Right lobe of liver (tissue), 6 donors: ENCODE measurements around the gene TMEM19. TPM values are rescaled to one million over a fixed set of nuclear protein-coding genes. Genes with fewer than 3 reads are reported as not detected.
A peak's percentile ranks its signal among the peaks of the same experiment; 100 is the strongest.
"Not testable (repeated sequence)": the region's sequence is repeated elsewhere in the genome, so short reads cannot be mapped to it uniquely, and the experiment has no call there.

Experiments
- ATAC-seq, 4 donors: fragments of 200-7000 bp; cut with Tn5 transposase; one replicate each; pipeline ENCODE4 v1.9.1; 2020; ENCODE audit warnings: mild to moderate bottlenecking in 4 of 4, moderate library complexity in 4 of 4
- DNase-seq, 3 donors: peaks; one replicate each; pipeline ENCODE4 v3.0.0-alpha.2; 2020
- H3K27ac ChIP-seq, 3 donors: fragments of 200-600 bp; one replicate each; pipeline ENCODE4 v1.8.0; 2022
- H3K27me3 ChIP-seq, 2 donors: fragments of 200-600 bp; one replicate each; pipeline ENCODE4 v1.8.0; 2022
- H3K36me3 ChIP-seq, 4 donors: fragments of 200-600 bp; sonication (generic) in 1 of 4; one replicate each; pipeline versions ENCODE4 v1.5.1 to v1.8.0; 2017 to 2022; ENCODE audit warnings: control low read depth in 1 of 4
- H3K4me1 ChIP-seq, 4 donors: fragments of 200-600 bp; sonication (generic) in 1 of 4; one replicate each; pipeline versions ENCODE4 v1.5.1 to v1.8.0; 2017 to 2022; ENCODE audit warnings: control low read depth in 1 of 4
- H3K4me3 ChIP-seq, 3 donors: fragments of 200-600 bp; one replicate each; pipeline ENCODE4 v1.8.0; 2022
- H3K9me3 ChIP-seq, 4 donors: fragments of 200-600 bp; sonication (generic) in 1 of 4; one replicate each; pipeline versions ENCODE4 v1.5.1 to v1.8.0; 2017 to 2022; ENCODE audit warnings: control low read depth in 1 of 4
- POLR2A ChIP-seq: fragments of 450-650 bp; IDR thresholded peaks from one replicate; pipeline ENCODE4 v1.6.1; 2017; ENCODE audit warnings: antibody characterized with exemption, mild to moderate bottlenecking
- WGBS: methylation state at CpG from one replicate; pipeline ENCODE4 v1.1.6; 2018; ENCODE audit warnings: low coverage, low lambda C conversion rate; ENCODE audit not compliant: insufficient coverage; ENCODE audit errors: missing lambda C conversion rate; 5-methylcytosine and 5-hydroxymethylcytosine counted together
- intact Hi-C, 2 donors: fragments of 100-400 bp; cut with DNase I; formaldehyde crosslinking; loops; one replicate each; pipeline versions ENCODE4 v1.11.2 to v1.14.1; 2022
- total RNA-seq, 6 experiments: library from RNA; depleted of rRNA in 2 of 6; stranded (reverse); fragments of >200 nt in 2 of 6; fragmentation: NEBNext Ultra II Directional in 3 of 6; extraction: Animal tissue kit (Norgen Biotek cat#: 25700) in 3 of 6; gene quantifications; one replicate each; pipeline versions ENCODE4 v1.1.0 to v1.2.4, GENCODE V29; 2016 to 2023
- TF ChIP-seq, protein P1 (sequence below), 4 donors: fragments of 200-600 bp in 3 of 4; fragments of 450-650 bp in 1 of 4; IDR thresholded peaks; one replicate each; pipeline versions ENCODE4 v1.5.1 to v1.8.0; 2016 to 2022; ENCODE audit warnings: antibody characterized with exemption in 4 of 4, mild to moderate bottlenecking in 2 of 4
- donor health status: DM: no; HTN: yes; CAD: no.
- donor health status: DM: no; HTN: no; CAD: no.
- donor health status: DM: no; HTN: no; CAD: no.
- donor health status: DM: no; HTN: yes; CAD: no.
- donor health status: DM: no; HTN: yes; CAD: no.

Gene TMEM19
- total RNA-seq, 6 experiments from 2014 or later, result 11.2 to 18.9 (median 15.7) TPM

DNA sequence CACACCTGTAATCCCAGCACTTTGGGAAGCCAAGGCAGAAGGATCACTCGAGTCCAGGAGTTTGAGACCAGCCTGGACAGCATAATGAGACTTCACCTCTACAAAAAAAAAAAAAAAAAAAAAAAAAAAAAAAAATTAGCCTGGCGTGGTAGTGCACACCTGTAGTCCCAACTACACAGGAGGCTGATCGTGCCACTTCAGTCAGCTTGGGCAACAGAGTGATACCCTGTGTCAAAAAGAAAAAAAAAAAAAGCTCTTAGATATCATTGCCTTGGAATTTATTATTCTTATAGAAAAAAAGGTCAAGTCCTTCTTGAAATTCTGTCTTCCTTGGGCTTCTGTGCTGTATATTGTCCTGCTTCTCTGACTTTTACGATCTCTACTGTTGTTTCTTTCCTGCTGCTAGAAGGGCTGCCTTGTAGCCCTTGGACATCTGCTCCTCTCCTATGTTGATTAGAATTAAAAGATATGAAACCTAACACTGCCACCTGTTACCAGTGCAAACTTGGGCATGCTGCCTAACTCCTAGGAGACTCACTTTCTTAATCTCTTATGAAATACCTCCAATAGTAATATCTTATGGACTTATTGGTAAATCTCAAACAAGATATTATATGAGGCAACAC, 5.7 kb downstream of the TMEM19 start:
- ATAC-seq (no peak), DNase-seq (no peak)
- no peaks in the 10 kb centered on the region for H3K36me3 ChIP-seq
- no peak overlapping the region for H3K4me3 ChIP-seq
- peaks cover 0 to 35% (median 13%) of the 10 kb centered on the region in 4 donors for H3K4me1 ChIP-seq
- intact Hi-C loops, result no loop called here
- no peaks in the 10 kb centered on the region for H3K9me3 ChIP-seq
- 81% methylated on average over 4 of the region's 4 CpGs for WGBS
- no peaks in the 10 kb centered on the region for H3K27me3 ChIP-seq
- H3K27ac ChIP-seq, result no peak overlapping the region
- TF ChIP-seq POLR2A, result no peak
- TF ChIP-seq, protein P1, sequence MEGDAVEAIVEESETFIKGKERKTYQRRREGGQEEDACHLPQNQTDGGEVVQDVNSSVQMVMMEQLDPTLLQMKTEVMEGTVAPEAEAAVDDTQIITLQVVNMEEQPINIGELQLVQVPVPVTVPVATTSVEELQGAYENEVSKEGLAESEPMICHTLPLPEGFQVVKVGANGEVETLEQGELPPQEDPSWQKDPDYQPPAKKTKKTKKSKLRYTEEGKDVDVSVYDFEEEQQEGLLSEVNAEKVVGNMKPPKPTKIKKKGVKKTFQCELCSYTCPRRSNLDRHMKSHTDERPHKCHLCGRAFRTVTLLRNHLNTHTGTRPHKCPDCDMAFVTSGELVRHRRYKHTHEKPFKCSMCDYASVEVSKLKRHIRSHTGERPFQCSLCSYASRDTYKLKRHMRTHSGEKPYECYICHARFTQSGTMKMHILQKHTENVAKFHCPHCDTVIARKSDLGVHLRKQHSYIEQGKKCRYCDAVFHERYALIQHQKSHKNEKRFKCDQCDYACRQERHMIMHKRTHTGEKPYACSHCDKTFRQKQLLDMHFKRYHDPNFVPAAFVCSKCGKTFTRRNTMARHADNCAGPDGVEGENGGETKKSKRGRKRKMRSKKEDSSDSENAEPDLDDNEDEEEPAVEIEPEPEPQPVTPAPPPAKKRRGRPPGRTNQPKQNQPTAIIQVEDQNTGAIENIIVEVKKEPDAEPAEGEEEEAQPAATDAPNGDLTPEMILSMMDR (IDR thresholded peaks at IDR 0.05), result no peak

DNA sequence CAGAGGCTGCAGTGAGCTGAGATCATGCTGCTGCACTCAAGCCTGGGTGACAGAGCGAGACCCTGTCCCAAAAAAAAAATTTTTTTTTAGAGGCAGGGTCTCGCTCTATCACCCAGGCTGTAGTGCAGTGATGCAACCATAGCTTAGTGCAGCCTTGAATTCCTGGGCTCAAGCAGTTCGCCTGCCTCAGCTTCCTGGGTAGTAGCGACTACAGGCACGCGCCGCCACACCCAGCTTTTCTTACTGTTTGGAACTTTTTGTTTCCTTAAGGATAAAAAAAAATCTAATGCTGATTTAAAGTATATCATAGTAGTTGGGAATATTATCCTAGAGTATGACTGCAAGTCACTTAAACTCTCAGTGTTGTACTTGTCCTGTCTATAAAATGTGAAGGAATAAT, 7.2 kb downstream of the TMEM19 start:
- WGBS, result 100% methylated on average over 5 of the region's 7 CpGs
- Histone ChIP-seq H3K9me3 (no peaks in the 10 kb centered on the region), H3K27me3 (no peaks in the 10 kb centered on the region), H3K27ac (no peak overlapping the region), H3K36me3 (peaks cover 0 to 13% (median 0%) of the 10 kb centered on the region in 4 donors), H3K4me3 (no peak overlapping the region), H3K4me1 (peaks cover 0 to 23% (median 8%) of the 10 kb centered on the region in 4 donors)
- DNase-seq (no peak), ATAC-seq (no peak)
- TF ChIP-seq, protein P1 (IDR thresholded peaks at IDR 0.05), result no peak
- no peak for TF ChIP-seq POLR2A
- intact Hi-C loops, result no loop called here

DNA sequence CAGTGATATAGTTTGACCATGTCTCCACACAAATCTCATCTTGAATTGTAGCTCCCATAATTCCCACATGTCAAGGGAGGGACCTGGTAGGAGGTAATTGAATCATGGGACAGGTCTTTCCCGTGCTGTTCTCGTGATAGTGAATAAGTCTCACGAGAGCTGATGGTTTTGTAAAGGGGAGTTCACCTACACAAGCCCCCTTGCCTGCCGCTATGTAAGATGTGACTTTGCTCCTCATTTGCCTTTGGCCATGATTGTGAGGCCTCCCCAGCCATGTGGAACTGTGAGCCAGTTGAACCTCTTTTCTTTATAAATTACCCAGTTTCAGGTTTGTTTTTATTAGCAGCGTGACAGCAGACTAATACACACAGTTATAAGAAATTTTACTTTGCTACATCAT, 7.8 kb downstream of the TMEM19 start:
- intact Hi-C loops, H3K4me3 ChIP-seq, H3K9me3 ChIP-seq, ATAC-seq, H3K27me3 ChIP-seq, DNase-seq: not testable (repeated sequence)
- WGBS, result 73% methylated on average over 4 of the region's 5 CpGs
- peaks cover 0 to 23% (median 8%) of the 10 kb centered on the region in 4 donors for H3K4me1 ChIP-seq
- H3K27ac ChIP-seq, result peak overlapping the region in 1 of 3 donors; percentile 3
- peaks cover 0 to 15% (median 0%) of the 10 kb centered on the region in 4 donors for H3K36me3 ChIP-seq

DNA sequence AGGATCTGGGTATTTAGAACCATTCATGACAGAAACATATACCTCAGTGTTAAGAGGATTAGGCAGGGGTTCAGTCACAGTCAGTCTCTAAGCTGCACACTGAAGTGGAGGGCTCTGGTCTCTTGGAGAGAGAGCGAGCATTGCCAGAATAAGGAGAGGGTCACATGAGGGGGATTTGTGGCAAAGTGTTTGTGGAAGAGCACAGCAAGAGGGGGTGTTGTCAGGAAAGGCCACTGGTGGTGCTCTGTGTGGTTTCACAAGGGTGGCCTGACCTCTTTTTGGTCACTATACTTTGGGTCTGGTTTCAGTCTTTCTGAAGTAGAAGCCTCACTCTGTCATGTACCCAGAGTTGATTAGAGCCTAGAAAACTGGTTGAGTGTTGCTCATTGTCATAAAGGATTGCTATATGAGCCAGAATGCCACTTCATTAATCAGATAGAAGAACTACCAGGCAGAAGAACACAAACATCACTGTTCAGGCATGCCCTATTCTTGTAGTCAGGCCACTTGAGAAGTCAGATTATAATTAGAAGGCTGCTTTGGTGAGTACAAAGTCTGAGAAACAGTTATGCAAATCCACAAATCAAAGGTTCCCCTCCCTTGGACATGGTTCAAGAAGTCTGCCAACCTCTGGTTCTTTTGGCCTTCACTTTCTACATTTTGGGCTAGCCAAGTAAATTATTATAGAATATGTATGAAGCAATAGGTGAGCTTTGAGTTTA, 8.4 kb downstream of the TMEM19 start:
- Histone ChIP-seq H3K4me1 (peaks cover 0 to 23% (median 8%) of the 10 kb centered on the region in 4 donors), H3K27me3 (no peaks in the 10 kb centered on the region), H3K27ac (peak overlapping the region in 1 of 3 donors; percentile 14), H3K9me3 (no peaks in the 10 kb centered on the region), H3K4me3 (no peak overlapping the region), H3K36me3 (peaks cover 0 to 21% (median 0%) of the 10 kb centered on the region in 4 donors)
- intact Hi-C loops, result no loop called here
- ATAC-seq (peak; percentile 70 to 90 (median 84)), DNase-seq (no peak)
- TF ChIP-seq, protein P1 (IDR thresholded peaks at IDR 0.05), result no peak
- TF ChIP-seq POLR2A, result no peak
- WGBS, result 100% methylated on average over 1 of the region's 1 CpG

DNA sequence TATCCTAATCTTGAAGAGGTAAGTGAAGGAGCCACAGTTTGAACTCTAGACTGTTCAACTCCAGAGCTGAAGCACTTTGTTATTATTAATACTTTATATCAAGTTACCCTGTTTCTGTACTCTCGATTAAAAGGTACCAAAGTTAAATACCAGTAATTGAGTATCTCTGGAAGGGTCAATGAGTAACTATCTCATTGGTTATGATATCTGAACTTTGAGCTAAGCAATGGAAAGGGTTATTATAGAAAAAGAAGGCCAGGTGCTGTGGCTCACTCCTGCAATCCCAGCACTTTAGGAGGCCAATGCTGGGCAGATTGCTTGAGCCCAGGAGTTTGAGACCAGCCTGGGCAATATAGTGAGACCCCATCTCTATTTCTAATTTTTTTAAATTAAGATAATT, 9.9 kb downstream of the TMEM19 start:
- peaks cover 0 to 23% (median 8%) of the 10 kb centered on the region in 4 donors for H3K4me1 ChIP-seq
- ATAC-seq (peak in 2 of 4 donors; percentile 63 to 76), DNase-seq (no peak)
- TF ChIP-seq POLR2A, result no peak
- TF ChIP-seq, protein P1 (IDR thresholded peaks at IDR 0.05), result no peak
- WGBS, result 29% methylated on average over 1 of the region's 1 CpG
- peaks cover 0 to 23% (median 0%) of the 10 kb centered on the region in 4 donors for H3K36me3 ChIP-seq
- no peak overlapping the region for H3K4me3 ChIP-seq
- H3K27me3 ChIP-seq, result no peaks in the 10 kb centered on the region
- intact Hi-C loops, result no loop called here
- no peak overlapping the region for H3K27ac ChIP-seq
- H3K9me3 ChIP-seq, result no peaks in the 10 kb centered on the region

DNA sequence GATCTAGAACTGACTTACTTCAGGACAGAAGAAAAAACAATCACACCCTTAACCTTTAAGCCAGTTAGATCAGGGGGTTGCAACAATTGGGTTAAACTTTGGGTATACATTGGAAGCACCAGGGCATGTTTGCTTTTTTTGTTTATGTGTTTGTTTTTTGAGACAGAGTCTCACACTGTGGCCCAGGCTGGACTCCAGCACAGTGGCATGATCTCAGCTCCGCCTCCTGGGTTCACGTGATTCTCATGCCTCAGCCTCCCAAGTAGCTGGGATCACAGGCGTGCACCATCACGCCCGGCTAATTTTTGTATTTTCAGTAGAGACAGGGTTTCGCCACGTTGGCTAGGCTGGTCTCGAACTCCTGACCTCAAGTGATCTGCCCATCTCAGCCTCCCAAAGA, 16.3 kb downstream of the TMEM19 start:
- 48% methylated on average over 8 of the region's 8 CpGs for WGBS
- H3K9me3 ChIP-seq, H3K4me1 ChIP-seq, intact Hi-C loops, H3K27me3 ChIP-seq, H3K4me3 ChIP-seq, DNase-seq, H3K27ac ChIP-seq: not testable (repeated sequence)
- ATAC-seq, result peak in 3 of 4 donors; percentile 43 to 85 (median 75)
- H3K36me3 ChIP-seq, result peaks cover 0 to 19% (median 0%) of the 10 kb centered on the region in 4 donors
